ENCODE measurements around the gene SLC39A5.
A peak's percentile ranks its signal among the peaks of the same experiment; 100 is the strongest.
"Not testable (repeated sequence)": the region's sequence is repeated elsewhere in the genome, so short reads cannot be mapped to it uniquely, and the experiment has no call there.

Gene SLC39A5

GRCh38 chr12:56252649-56253048 is 22.8 kb downstream of the SLC39A5 start:
- DNase-seq = no peak

DNA sequence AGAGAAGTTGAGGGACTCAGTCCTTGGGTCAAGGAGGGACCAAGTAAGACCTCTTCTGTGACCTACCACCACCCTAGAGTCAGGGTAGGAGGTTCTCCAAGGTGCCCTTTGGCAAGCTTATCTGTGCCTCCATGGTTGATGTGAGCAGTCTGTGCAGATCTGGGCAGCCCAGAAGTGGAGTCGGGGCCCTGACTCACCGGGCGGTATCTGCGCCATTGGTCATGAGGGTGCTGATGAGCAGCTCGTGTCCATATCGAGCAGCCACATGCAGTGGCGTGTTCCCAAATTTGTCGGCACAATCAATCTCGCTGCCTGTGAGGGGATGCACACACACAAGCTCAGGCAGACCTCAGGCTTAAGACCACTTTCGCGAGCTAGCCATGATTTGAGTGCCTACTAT is 23.2 kb downstream of the SLC39A5 start:
- DNase-seq = no peak

GRCh38 chr12:56255671-56256070 is 25.8 kb downstream of the SLC39A5 start:
- no peak for DNase-seq

DNA sequence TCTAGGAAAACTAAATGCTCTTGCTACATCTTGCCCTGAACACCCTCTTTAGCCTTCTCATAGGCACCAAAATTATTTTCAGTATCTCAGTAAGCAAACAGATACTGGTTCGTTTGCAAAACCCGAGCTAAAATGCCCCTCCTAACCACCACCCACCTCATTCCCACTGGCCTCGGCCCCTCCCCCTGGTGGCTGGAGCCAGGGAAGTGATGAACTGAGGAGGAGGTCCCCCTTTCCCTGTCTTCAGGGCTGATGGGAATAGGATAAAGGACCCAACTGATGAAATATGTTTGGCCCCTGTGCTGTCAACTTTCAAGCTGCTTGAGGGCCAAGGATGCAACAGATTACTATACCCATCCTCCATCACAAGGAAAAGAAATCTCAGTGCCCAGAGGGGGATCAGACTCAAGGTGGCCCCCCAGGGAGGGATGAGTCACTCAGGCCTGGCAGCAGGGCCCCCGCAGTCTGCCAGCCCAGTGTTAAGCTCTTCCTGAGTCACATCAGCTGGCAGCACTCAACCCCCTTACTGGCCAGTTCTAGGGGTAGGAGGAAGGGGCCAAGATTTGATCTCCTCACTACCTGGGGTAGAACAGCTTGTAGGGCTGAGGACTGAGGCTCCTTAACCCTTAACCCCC is 26.6 kb downstream of the SLC39A5 start:
- no peak for DNase-seq

DNA sequence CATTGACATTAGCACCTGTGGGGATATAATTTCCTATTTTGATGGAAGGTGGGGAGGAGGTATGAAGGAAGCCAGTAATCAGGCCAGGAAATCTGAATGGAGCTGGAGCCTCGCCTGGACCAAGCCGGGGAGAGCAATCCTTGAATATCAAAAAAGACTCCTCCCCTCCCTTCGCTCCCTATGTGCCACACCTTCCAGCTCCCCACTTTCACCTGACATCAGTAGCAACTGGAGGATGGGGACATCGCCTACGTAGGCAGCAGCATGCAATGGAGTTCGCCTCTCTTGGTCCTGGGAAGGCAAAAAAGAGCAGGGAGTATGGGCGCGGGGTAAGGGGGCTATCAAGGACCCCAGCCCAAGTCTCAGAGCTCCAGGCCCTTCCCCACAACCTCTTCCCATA is 27.2 kb downstream of the SLC39A5 start:
- DNase-seq = no peak

DNA sequence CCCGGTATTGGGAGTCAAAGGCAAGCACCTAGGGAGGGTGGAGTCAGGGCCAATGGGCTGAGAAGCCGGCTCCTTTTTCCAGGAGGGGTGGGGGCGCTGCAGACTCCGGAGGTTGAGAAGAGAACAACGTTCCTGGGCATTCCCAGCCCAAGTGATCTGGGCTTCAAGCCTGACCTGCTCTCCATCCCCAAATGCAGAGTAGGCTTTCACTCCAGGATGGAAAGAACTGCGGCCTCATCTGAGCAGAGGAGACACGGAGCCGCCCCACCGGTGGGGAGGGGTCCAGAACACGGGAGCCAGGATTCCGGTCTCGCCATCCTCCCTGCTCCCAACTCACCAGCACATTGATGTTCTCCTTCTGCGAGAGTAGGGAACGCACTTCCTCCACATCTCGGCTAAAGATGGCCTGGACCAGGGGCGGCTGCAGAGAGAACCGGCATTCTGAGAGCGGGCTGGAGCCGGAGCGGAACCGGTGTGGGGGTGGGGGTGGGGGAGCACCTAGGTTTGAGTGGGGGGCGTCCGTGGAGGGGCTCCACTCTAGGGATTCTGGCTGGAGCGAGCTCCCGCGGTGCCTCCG is 27.7 kb downstream of the SLC39A5 start:
- no peak for DNase-seq

- DNase-seq = peak; percentile 14
Measured at GRCh38 chr12:56258068-56258819, 28.4 kb downstream of the SLC39A5 start, which contains the start of gene ANKRD52. Gene ANKRD52, minus strand, starts transcription at chr12:56258384. Its CDS starts 115 bp downstream, at chr12:56258269.

GRCh38 chr12:56258820-56259183 is 29.0 kb downstream of the SLC39A5 start:
- no peak for DNase-seq

DNA sequence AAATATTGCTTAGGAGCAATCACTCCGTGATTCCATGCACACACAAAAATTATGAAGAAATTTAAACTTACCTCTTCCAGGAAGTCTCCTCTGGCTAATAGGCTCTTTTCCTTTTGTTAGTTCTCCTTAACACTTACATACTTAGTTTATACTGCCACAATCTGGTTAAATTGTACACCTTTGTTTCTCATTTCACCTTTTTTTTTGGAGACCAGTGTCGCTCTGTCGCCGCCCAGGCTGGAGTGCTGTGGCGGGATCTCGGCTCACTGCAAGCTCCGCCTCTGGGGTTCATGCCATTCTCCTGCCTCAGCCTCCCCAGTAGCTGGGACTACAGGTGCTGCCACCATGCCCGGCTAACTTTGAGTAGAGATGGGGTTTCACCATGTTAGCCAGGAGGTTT is 30.5 kb downstream of the SLC39A5 start:
- DNase-seq = no peak

DNA sequence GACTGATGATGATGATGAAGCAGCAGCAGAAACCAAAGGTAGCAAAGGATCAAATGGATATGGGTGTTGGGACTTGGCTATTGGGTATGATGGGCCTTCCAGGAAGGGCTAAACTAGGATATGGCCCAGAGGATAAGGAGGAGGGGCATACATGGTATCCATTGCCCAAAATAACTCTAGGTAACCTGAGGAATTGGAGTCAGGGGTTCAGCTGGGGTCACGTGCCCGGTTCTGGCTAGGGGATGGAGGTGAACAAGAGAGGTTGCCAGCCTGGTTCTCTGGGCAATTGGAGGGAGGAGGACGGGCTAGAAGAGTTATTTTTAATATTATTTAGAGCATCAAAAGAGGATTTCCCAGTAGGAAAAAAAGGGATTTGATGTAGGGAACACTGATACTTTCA is 31.1 kb downstream of the SLC39A5 start:
- no peak for DNase-seq

- DNase-seq = no peak
Measured at GRCh38 chr12:56261503-56262232, 31.8 kb downstream of the SLC39A5 start.

DNA sequence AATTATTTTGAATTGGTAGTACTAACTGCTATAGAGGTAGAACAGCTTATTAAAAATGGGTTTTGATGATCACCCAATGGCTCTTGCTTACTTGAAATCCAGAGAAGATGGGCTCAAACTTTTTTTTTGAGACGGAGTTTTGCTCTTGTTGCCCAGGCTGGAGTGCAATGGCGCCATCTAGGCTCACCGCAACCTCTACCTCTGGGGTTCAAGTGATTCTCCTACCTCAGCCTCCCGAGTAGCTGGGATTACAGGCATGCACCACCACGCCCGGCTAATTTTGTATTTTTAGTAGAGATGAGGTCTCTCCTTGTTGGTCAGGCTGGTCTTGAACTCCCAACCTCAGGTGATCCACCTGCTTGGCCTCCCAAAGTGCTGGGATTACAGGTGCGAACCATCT is 33.1 kb downstream of the SLC39A5 start:
- DNase-seq = not testable (repeated sequence)

DNA sequence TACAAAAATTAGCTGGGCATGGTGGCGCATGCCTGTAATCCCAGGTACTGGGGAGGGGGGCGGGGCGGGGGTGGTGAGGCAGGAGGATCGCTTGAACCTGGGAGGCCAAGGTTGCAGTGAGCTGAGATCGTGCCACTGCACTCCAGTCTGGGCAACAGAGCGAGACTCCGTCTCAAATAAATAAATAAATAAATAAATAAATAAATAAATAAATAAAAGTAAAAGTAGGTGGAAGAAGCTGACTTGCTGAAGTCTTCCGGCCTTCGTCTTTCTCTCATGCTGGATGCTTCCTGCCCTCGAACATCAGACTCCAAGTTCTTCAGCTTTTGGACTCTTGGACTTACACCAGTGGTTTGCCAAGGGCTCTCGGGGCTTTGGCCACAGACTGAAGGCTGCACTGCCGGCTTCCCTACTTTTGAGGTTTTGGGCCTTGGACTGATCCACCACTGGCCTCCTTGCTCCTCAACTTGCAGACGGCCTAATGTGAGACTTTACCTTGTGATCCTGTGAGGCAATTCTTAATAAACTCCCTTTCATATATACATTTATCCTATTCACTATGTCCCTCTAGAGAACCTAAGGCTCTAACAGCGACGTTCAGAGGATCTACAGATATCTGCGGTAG is 36.3 kb downstream of the SLC39A5 start:
- DNase-seq = not testable (repeated sequence)

DNA sequence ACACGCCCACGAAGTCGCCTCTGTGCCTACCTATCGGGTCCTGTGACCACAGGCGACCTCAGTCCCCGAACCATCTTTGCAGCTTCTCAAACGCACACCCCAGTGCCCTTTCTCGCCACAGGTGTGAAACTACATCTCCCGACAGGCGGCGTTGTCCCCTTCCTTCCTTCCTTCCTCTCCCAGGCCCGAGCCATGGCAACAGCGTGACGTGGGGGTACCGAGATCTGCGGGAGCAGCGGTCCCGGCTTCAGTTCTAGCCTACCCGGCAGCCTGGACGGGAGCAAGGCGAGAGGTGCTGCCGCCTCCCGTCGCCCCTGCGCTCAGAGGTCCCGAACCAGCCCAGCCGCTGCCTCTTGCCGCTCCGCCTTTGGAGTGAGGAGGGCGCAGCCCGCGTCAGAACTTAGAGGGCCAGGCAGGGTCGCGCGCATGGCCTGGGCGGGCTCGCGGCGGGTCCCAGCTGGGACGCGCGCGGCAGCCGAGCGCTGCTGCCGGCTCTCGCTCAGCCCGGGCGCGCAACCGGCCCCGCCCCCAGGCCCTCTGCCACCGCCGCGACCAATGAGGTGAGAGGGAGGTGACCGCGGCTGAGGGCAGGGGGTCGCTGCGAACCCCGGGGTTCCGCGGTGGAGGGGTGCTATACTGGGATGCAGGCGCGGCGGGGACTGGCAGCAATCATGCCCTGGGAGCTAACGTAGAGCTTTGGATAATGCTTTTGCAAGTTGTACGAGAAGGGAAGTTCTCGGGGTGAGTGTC is 37.0 kb downstream of the SLC39A5 start, which contains the start of gene COQ10A:
COQ10A (plus strand) TSS at position 250 of the 750 bp plus-strand sequence; CDS start at position 427, 177 bp downstream.
- DNase-seq = peak; percentile 81

- no peak for DNase-seq
Measured at GRCh38 chr12:56267443-56268071, 37.7 kb downstream of the SLC39A5 start.

DNA sequence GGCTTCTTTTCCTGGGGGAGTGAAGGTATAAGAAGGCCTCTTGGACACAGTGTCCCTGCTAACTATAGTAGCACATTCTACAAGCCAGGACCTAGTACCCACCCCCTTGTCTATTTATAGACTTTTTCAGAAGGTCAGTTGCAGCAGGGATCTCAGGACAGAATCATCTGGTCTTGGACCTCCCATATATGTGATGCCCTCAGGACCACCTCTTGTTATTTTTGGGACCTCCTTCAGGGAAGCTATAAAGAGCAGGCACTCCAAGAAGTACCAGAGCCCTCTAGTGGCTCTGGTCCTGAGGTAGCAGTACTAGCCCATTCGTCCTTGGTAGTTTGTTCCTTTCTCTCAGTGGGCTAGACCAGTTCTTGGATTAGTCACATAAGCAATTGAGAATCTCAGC is 41.2 kb downstream of the SLC39A5 start:
- no peak for DNase-seq

- not testable (repeated sequence) for DNase-seq
Measured at GRCh38 chr12:56272468-56272867, 42.6 kb downstream of the SLC39A5 start.

GRCh38 chr12:56274299-56274698 is 44.4 kb downstream of the SLC39A5 start:
- no peak for DNase-seq

GRCh38 chr12:56278905-56279304 is 49.1 kb downstream of the SLC39A5 start:
- DNase-seq = no peak

GRCh38 chr12:56280849-56281248 is 51.0 kb downstream of the SLC39A5 start:
- no peak for DNase-seq

GRCh38 chr12:56282030-56282429 is 52.2 kb downstream of the SLC39A5 start:
- no peak for DNase-seq

GRCh38 chr12:56282579-56282978 is 52.7 kb downstream of the SLC39A5 start:
- DNase-seq = no peak
